ENCODE measurements around the gene NDFIP1.
"Not testable (repeated sequence)": the region's sequence is repeated elsewhere in the genome, so short reads cannot be mapped to it uniquely, and the experiment has no call there.

NDFIP1 gene

GRCh38 chr5:142108432-142109330, at the start of gene NDFIP1:
NDFIP1 (plus strand) TSS chr5:142108779; CDS start chr5:142108975, 196 bp downstream.
- DNase-seq: peak; percentile 59

DNA sequence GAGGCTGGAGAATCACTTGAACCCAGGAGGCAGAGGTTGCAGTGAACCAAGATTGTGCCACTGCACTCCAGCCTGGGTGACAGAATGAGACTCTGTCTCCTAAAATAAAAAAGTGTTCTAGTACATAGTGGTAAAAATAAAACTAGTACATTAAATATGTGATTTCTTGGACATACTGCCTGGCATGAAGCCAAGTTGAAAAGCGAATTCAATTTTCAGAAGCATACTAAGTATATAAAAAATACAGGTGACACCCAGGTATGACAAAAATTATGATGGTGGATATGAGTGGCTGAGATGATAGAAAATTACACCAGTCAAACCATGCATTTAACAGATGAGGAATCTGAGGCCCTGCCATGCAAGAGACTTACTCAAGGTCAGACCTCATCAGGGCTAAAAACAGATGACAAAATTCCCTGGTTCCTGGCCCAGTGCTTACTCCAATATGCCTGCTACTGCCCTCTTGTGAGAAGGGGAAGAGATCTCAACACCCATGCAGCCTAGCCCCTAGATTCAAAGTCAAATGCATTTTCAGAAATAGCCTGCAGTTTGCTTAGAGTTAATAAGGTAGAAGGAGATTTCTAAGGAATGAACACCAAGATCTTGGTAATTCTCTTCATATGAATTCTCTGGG, 49.2 kb upstream of the NDFIP1 start:
- DNase-seq: no peak

GRCh38 chr5:142063376-142063775, 45.2 kb upstream of the NDFIP1 start:
- DNase-seq: no peak

- no peak for DNase-seq
These were observed 44.7 kb upstream of the NDFIP1 start for GRCh38 chr5:142063878-142064331.

DNA sequence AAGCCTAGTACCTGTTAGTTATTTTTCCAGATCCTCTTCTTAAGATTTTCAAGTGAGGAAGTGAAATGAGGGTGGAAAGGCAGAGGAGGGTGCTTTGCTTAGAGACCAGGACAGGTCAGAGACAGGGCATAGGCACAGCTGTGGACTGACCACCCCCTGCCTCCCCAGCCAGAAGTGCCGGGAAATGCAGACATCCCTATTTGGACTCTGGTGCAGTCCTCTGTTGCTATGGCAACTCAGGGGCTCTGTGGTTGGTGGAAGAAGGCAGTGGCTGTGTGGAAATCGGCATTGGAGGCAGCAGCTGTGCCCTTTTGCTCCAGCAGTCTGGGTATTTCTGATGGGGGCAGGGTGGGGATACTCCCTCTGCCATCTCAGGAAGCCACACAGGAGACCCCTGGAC, 43.3 kb upstream of the NDFIP1 start:
- DNase-seq: no peak

- no peak for DNase-seq
These were observed 38.8 kb upstream of the NDFIP1 start for GRCh38 chr5:142069606-142070399.

DNA sequence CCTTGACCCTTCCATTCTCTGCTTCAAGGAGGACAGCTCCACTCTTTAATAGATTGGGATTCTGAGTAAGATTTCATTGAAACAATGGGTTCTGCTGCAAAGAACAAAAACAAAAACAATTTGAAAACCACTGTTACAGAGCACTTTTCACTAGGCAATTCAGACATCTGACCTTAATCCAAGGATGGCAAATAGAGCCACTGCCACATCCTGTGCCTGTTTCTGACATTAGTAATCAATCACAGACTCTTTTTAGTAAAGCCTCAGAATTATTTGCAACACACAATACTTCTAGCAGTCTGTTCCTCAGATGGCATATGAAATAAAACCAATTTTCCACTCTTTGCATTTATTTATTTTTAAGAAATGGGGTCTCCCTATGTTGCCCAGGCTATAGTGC, 37.8 kb upstream of the NDFIP1 start:
- DNase-seq: no peak

GRCh38 chr5:142072488-142072887, 36.1 kb upstream of the NDFIP1 start:
- no peak for DNase-seq

DNA sequence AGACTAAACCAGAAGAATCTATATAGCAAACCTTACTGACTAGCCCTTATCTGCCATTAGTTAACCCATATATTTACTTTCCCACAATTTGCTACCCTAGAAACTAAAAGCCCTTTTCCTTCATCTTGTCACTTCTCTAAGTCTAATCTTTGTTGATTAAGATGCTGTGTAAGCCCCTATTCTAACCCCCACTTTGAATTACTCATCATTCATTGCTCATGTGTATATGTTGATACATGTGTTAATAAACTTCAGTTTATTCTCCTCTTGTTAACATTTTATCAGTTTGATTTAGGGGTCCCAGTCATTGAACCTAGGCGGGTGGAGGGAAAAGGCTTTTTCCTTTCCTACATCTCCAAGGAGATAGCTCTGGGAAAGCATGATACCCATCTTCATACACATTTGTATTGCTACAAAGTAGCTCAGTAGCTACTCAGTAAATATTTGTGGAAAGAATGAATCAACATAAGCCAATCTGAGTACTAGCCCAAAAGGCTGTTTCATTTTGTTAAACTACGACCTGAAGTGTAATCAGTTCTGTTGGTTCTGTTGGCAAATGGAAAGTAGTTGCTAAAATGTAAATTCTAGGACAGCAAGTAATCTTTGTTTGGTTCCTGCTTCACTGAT, 35.1 kb upstream of the NDFIP1 start:
- no peak for DNase-seq

DNA sequence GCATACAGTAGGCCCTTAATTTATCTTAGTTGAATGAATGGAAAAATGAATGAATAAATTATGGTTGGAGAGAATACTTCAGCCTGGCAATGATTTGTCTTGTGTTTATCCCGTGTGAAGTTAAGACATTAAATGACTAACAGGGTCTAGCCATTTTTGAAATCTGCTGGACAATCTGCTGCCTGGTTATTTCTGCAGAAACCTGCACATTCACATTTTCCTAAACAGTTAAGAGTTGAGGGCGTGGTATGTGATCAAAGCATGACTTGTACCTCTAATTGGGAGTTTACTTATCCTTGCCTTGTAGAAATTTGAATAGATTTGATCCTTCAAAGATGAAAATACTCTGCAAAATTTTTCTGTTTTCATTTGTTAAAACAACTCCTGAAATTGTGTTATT, 34.6 kb upstream of the NDFIP1 start:
- no peak for DNase-seq

DNA sequence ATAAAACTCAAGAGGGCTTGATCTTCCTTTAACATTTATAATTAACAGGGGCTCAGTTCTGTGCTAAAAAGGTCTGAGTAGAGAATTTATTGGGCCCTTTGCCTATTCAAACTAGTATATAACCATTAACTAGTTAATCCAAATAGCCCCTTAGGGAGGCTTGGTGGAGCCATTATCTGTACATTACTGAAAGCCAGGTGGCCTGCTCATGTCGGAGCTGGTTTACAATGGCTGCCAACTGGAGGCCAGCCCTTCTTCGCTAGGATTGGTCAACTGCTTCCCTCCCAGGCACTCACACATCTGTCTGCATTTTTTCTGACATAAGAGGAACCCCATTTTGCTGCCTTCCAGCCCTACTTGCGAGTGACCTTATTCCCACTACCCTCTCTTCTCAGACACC, 30.4 kb upstream of the NDFIP1 start:
- no peak for DNase-seq

DNA sequence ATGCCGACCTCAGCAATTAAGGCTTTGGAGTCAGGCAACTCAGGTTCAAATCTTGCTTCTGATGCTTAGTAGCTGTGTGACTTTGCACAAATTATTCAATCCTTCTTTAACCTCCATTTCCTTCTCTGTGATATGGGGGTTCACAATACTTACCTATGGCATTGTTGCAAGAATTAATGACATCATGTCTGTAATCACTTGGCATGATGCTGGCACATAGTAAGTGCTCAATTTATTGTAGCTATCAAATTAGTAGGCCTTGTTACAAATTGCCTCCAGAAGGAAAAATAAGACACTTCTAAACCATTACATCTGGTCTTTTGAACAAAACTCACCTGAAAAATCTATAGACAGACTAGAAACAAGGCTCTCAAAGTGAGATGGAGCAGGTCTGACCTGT, 29.9 kb upstream of the NDFIP1 start:
- no peak for DNase-seq

- DNase-seq: no peak
These were observed 29.3 kb upstream of the NDFIP1 start for GRCh38 chr5:142079306-142079721.

DNA sequence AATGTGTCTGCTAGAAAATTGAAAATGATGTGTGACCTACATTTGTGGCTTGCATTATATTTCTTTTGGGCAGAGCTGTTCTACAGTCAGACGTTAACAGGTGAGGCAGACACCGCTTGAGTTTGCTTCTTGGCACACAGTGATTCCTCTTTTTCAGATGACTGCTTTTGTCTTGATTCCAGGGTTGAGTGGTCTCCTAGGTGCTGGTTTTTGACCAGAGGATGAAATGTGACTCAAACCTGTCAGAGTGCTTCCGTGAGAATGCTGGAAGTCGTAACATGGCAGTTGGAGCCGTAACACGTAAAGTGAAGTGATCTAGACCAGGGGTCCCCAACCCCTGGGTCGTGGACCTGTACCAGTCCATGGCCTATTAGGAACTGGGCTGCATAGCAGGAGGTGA, 28.3 kb upstream of the NDFIP1 start:
- DNase-seq: no peak

GRCh38 chr5:142082182-142082781, 26.3 kb upstream of the NDFIP1 start:
- DNase-seq: no peak

GRCh38 chr5:142086229-142086628, 22.4 kb upstream of the NDFIP1 start:
- DNase-seq: no peak

DNA sequence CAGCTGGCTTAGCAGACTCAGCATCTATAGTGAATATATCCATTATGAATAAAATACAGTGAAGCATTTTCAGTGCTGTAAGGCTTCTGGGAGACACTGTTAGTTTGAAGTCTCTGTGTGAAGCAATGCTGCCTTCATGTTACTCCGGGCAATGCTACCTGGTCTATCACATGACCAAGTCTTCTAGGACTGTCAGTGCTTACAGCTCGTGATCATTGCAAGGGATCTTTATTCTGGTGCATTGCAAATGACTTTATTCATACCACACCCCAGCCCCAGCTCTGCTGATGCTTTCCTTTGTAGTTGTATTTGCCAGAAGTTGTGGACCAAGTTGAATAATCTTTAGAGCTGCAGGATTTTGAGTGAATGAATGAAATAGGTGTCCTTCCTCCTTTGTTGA, 21.9 kb upstream of the NDFIP1 start:
- DNase-seq: no peak

DNA sequence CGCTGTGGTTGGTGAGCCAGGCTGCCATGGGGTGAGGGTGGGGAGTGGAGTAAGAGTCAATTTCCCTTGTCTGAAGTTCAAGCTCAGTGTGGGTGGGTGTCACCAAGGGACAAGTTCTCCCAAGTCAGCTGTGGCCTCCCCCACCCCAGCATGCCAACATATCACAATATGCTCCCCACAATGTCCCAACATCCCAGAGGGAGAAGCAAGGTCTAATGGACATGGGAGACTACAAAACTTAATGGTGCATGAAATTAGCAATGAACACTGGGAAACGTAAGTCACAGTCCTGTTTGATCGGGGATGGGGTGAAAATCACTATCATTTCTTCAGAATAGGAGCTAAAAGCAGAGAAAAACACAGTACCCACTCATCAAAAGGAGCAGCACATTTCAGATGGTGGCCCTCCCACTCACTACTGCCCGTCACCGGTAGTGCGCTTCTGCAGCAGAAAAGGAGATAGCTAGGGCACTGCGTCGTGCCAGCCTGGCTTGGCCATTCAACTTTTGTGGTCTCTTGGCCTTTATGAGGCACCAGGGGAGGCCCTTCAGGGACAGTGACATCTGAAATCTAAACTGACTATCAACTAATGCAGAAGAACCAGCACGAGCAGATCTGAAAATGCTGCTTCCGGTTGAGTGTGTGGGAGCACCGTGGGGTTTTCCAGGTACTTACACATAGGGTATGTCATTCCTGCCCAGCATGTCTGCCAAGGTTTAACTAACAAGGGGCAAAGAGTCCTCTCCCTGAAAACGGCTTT, 20.5 kb upstream of the NDFIP1 start:
- no peak for DNase-seq

DNA sequence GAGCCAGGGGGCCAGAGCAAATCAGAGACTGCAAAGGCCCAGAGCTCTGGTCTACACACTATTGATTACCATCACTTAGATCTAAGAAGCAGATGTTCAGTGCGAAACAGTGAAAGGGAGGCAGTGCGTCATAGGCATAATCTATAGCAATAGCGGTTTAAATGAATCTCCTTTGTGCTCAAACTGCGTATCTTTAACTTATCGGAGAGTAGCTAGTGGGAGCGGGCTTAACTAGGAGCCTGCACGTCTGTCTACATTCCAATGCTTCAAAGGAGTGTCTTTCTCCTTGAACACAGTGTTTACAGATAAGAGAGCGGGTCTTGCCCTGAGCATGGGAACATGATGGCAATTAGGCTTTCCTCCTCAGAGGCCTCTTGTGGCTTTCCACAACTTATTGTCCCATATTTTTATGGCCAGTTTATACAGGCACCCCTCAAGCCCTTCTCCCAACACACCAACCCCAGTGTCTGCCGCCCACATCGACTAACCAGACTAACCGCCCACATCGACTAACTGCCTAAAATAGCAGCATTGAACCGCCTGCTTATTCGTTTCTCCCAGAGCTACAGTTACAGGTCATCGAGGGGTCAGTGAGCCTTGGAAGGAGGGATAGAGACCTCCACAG, 19.6 kb upstream of the NDFIP1 start:
- DNase-seq: not testable (repeated sequence)

- no peak for DNase-seq
These were observed 17.6 kb upstream of the NDFIP1 start for GRCh38 chr5:142091012-142091411.

GRCh38 chr5:142091922-142092321, 16.7 kb upstream of the NDFIP1 start:
- DNase-seq: no peak

All from 8988T (cell line).